Activated CD8-positive, alpha-beta T cell treated with anti-CD3 and anti-CD28 coated beads, Interleukin-2, amount 10 ng/mL, durations not matched to agents 7 days and 5 days (primary cell): ENCODE data around the gene COBLL1. TPM values are rescaled to one million over a fixed set of nuclear protein-coding genes. Genes with fewer than 3 reads are reported as not detected.
"Not testable (repeated sequence)": the region's sequence is repeated elsewhere in the genome, so short reads cannot be mapped to it uniquely, and the experiment has no call there.

Experiments
- ATAC-seq: fragments of 150-1000 bp; cut with Tn5 transposase; one replicate; pipeline ENCODE4 v1.10.0; 2021; ENCODE audit warnings: moderate library complexity
- CTCF ChIA-PET: fragments of 350-600 bp; sonication (Branson Sonifier 250); formaldehyde crosslinking; loops from one replicate; lab custom pipeline; 2021; ENCODE audit warnings: antibody characterized with exemption; lab: Charles Lee
- POLR2A ChIA-PET: fragments of 350-600 bp; sonication (Branson Sonifier 250); formaldehyde crosslinking; loops from one replicate; lab custom pipeline; 2021; ENCODE audit warnings: antibody characterized with exemption; lab: Charles Lee
- DNase-seq: peaks from one replicate; pipeline ENCODE4 v3.0.0-alpha.2; 2020
- H3K27ac Mint-ChIP-seq: one replicate; pipeline ENCODE4 v1.8.0; 2021; ENCODE audit warnings: mild to moderate bottlenecking, mixed read lengths
- H3K27me3 Mint-ChIP-seq: one replicate; pipeline ENCODE4 v1.8.0; 2021; ENCODE audit warnings: low read depth, mixed read lengths
- H3K36me3 Mint-ChIP-seq: one replicate; pipeline ENCODE4 v1.8.0; 2021; ENCODE audit warnings: low read depth, mixed read lengths
- H3K4me1 Mint-ChIP-seq: one replicate; pipeline ENCODE4 v1.8.0; 2021; ENCODE audit warnings: low read depth, mixed read lengths
- H3K4me3 Mint-ChIP-seq: one replicate; pipeline ENCODE4 v1.8.0; 2021; ENCODE audit warnings: mild to moderate bottlenecking, mixed read lengths
- H3K9me3 Mint-ChIP-seq: one replicate; pipeline ENCODE4 v1.8.0; 2022; ENCODE audit warnings: mixed read lengths; ENCODE audit not compliant: insufficient read depth
- total RNA-seq, 2 experiments: library from RNA; stranded (reverse); gene quantifications; one replicate each; pipeline ENCODE4 v1.2.3, GENCODE V29; 2021

COBLL1 gene
- total RNA-seq, 2 experiments from 2014 or later = not detected

GRCh38 chr2:164871404-164871803 lies 29.8 kb upstream of the COBLL1 start:
- no peaks in the 10 kb centered on the region for H3K4me1 Mint-ChIP-seq
- H3K36me3 Mint-ChIP-seq = no peaks in the 10 kb centered on the region
- H3K27ac Mint-ChIP-seq = no peak overlapping the region
- ATAC-seq (no peak), DNase-seq (no peak)
- no peaks in the 10 kb centered on the region for H3K27me3 Mint-ChIP-seq
- POLR2A ChIA-PET = no interaction called here
- H3K9me3 Mint-ChIP-seq = no peaks in the 10 kb centered on the region
- CTCF ChIA-PET = no interaction called here
- H3K4me3 Mint-ChIP-seq = no peak overlapping the region

DNA sequence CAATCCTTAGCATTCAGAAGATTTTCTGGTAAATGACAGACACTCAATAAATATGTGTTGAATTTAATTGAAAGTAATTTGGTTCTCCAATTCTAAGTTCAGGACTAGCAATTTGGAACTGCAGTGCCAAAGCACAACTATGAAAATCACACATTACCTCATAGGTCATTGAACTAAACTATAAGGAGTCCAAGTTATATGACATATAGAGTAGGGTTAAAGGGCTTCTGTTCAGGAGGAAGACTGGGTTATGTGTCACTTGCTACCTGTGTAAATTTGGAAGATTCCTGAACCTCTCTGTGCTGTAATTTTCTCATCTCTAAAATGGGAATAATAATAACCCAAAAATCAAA lies 27.8 kb upstream of the COBLL1 start:
- no peaks in the 10 kb centered on the region for H3K36me3 Mint-ChIP-seq

GRCh38 chr2:164868563-164869419 lies 27.2 kb upstream of the COBLL1 start:
- Mint-ChIP-seq H3K36me3 (no peaks in the 10 kb centered on the region), H3K4me1 (no peaks in the 10 kb centered on the region), H3K27ac (no peak overlapping the region), H3K4me3 (no peak overlapping the region), H3K9me3 (no peaks in the 10 kb centered on the region), H3K27me3 (no peaks in the 10 kb centered on the region)
- DNase-seq = no peak
- POLR2A ChIA-PET = no interaction called here
- CTCF ChIA-PET = no interaction called here
- ATAC-seq = no peak

More for the DNA sequence above, 27.8 kb upstream of the COBLL1 start:
- Mint-ChIP-seq H3K27me3 (no peaks in the 10 kb centered on the region), H3K4me1 (no peaks in the 10 kb centered on the region), H3K27ac (no peak overlapping the region), H3K4me3 (no peak overlapping the region), H3K9me3 (no peaks in the 10 kb centered on the region)
- ChIA-PET POLR2A (no interaction called here), CTCF (interaction anchor here (1.1 kb wide), 1 partner anchor 19 kb away, joined by 3 read pairs; no protein-coding TSS in a partner anchor)
- no peak for ATAC-seq
- DNase-seq = no peak

- no peak for DNase-seq
- no peak for ATAC-seq
- Mint-ChIP-seq H3K4me3 (no peak overlapping the region), H3K4me1 (no peaks in the 10 kb centered on the region), H3K27ac (no peak overlapping the region), H3K27me3 (no peaks in the 10 kb centered on the region), H3K9me3 (no peaks in the 10 kb centered on the region), H3K36me3 (no peaks in the 10 kb centered on the region)
- ChIA-PET POLR2A (no interaction called here), CTCF (no interaction called here)
Measured at GRCh38 chr2:164867779-164868397, 26.3 kb upstream of the COBLL1 start.

- H3K9me3 Mint-ChIP-seq, H3K27ac Mint-ChIP-seq, ATAC-seq, POLR2A ChIA-PET, H3K4me1 Mint-ChIP-seq, H3K27me3 Mint-ChIP-seq, CTCF ChIA-PET, H3K36me3 Mint-ChIP-seq, H3K4me3 Mint-ChIP-seq, DNase-seq: not testable (repeated sequence)
Measured at GRCh38 chr2:164866381-164866780, 24.8 kb upstream of the COBLL1 start.

DNA sequence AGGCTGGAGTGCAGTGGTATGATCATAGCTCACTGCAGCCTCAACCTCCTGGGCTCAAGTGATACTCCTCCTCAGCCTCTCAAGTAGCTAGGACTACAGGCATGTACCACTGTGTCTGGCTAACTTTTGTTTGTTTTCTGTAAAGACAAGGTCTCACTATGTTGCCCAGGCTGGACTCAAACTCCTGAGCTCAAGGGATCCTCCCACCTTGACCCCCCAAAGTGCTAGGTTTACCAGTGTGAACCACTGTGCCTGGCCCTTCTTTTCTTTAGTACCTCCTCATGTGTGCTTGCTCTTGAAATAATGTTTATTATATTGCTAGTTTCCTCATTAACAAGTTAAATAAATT lies 19.0 kb upstream of the COBLL1 start:
- ChIA-PET CTCF (no interaction called here), POLR2A (no interaction called here)
- Mint-ChIP-seq H3K4me3 (no peak overlapping the region), H3K27ac (no peak overlapping the region), H3K36me3 (no peaks in the 10 kb centered on the region), H3K9me3 (no peaks in the 10 kb centered on the region), H3K4me1 (no peaks in the 10 kb centered on the region), H3K27me3 (peaks cover 2% of the 10 kb centered on the region)
- ATAC-seq (no peak), DNase-seq (no peak)

DNA sequence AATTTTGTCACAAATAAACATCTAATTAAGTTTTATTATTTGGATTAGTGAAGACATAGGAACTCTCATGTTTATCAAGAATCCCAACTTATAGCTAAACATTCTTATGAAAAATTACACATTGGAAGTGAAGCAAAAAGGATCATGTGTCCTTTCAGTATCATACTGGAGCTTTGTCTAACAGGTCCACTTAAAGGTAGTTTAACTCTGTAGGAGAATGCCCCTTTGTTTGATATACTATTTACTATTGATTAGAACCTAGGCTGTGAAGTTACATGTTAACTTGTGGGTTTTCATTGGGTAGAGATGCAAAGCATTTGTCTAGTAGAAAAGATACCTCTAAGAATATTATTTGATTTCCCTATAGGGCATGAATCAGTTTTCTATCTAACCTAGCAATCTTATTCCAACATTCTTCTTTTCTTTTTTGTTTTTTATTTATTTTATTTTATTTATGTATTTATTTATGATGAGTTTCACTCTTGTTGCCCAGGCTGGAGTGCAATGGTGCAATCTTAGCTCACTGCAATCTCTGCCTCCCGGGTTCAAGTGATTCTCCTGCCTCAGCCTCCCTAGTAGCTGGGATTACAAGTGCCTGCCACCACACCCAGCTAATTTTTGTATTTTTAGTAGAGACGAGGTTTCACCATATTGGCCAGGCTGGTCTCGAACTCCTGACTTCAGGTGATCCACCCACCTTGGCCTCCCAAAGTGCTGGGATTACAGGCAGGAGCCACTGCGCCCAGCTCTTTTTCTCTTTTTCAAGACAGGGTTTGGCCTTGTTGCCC lies 18.5 kb upstream of the COBLL1 start:
- POLR2A ChIA-PET, DNase-seq, ATAC-seq, H3K27me3 Mint-ChIP-seq, H3K4me3 Mint-ChIP-seq, H3K9me3 Mint-ChIP-seq, H3K27ac Mint-ChIP-seq, H3K36me3 Mint-ChIP-seq, H3K4me1 Mint-ChIP-seq: not testable (repeated sequence)
- CTCF ChIA-PET = interaction anchor here (1.3 kb wide), 1 partner anchor 27 kb away, joined by 3 read pairs; no protein-coding TSS in a partner anchor

DNA sequence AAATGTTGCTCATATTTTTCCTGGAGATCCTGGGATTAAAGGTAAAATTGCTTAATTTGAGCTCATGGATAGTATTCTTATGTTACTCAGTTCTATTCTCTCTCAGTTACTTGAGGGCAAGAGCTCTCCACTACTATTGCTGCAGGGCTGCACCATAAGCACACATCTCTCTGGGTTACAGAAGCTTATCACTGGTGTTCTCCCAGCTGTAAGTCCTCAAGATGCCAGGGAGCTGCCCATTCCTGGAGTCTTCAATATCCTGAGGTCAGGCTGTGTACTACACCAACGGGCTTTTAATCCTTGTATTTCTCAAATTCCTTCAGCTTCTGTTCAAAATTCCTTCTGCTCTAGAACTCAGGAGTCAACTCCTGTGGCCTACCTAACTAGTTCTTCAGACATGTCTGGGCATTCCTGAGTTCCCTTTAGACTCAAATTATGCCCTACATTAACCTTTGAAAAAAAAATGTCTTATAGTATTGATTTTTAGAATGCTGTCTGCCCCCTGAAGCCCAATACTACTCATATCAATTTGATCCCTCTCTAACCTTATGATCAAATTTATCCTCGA lies 17.7 kb upstream of the COBLL1 start:
- Mint-ChIP-seq H3K4me1 (no peaks in the 10 kb centered on the region), H3K36me3 (no peaks in the 10 kb centered on the region), H3K9me3 (no peaks in the 10 kb centered on the region), H3K27me3 (peaks cover 2% of the 10 kb centered on the region), H3K4me3 (no peak overlapping the region), H3K27ac (no peak overlapping the region)
- ChIA-PET POLR2A (interaction anchor here (0.7 kb wide), 1 partner anchor 109 kb away, joined by 3 read pairs; no protein-coding TSS in a partner anchor), CTCF (interaction anchor here (0.7 to 1.3 kb wide), 2 partner anchors 18 to 26 kb away, joined by 3 to 4 read pairs; partner anchors contain the start of gene COBLL1)
- DNase-seq (no peak), ATAC-seq (no peak)

DNA sequence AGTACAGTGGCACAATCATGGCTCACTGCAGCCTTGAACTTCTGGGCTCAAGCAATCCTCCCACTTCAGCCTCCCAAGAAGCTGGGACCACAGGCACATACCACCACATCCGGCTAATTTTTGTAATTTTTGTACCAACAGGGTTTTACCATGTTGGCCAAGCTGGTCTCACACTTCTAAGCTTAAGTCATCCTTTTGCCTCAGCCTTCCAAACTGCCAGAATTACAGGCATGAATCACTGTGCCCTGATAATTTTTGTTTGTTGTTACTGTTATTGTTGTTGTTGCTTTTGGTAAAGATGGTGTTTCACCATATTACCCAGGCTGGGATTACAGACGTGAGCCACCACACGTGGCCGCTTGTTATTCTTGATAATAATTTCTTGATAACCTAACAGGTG lies 10.5 kb upstream of the COBLL1 start:
- Mint-ChIP-seq H3K9me3 (no peaks in the 10 kb centered on the region), H3K4me1 (no peaks in the 10 kb centered on the region), H3K4me3 (no peak overlapping the region), H3K27me3 (peaks cover 11% of the 10 kb centered on the region), H3K36me3 (no peaks in the 10 kb centered on the region), H3K27ac (no peak overlapping the region)
- CTCF ChIA-PET = no interaction called here
- POLR2A ChIA-PET = interaction anchor here (0.6 kb wide), 1 partner anchor 10 kb away, joined by 3 read pairs; no protein-coding TSS in a partner anchor
- ATAC-seq = no peak
- DNase-seq = no peak

- ATAC-seq (no peak), DNase-seq (no peak)
- H3K4me3 Mint-ChIP-seq = no peak overlapping the region
- H3K36me3 Mint-ChIP-seq = no peaks in the 10 kb centered on the region
- no peaks in the 10 kb centered on the region for H3K9me3 Mint-ChIP-seq
- ChIA-PET CTCF (no interaction called here), POLR2A (no interaction called here)
- H3K27me3 Mint-ChIP-seq = peaks cover 11% of the 10 kb centered on the region
- H3K4me1 Mint-ChIP-seq = no peaks in the 10 kb centered on the region
- H3K27ac Mint-ChIP-seq = no peak overlapping the region
Measured at GRCh38 chr2:164850235-164850634, 8.6 kb upstream of the COBLL1 start.

DNA sequence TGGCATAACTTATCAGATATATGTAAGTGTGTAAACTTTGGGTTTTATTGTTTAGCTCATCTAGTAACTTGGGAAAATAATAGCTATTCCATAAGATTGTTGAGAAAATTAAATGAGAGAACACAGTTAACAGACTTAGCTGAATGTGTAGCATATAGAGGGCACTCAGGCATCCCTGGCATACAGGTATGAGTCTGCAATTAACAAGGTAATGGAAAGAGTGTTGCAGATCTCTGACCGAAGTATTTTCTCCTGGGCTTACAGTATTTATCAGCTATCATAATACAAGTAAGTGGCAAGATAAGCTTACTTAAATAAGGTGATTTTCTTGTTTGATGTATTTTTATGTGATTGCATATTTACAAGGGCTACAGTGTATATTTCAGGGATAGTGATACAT lies 7.9 kb upstream of the COBLL1 start:
- ATAC-seq = no peak
- CTCF ChIA-PET = no interaction called here
- H3K27ac Mint-ChIP-seq = no peak overlapping the region
- H3K36me3 Mint-ChIP-seq = no peaks in the 10 kb centered on the region
- peaks cover 11% of the 10 kb centered on the region for H3K27me3 Mint-ChIP-seq
- DNase-seq = no peak
- H3K9me3 Mint-ChIP-seq = no peaks in the 10 kb centered on the region
- no peak overlapping the region for H3K4me3 Mint-ChIP-seq
- H3K4me1 Mint-ChIP-seq = no peaks in the 10 kb centered on the region
- POLR2A ChIA-PET = no interaction called here
